CD4-positive, alpha-beta T cell treated with Interleukin-17A for 4 hours (primary cell): Measurements from ENCODE around the gene NPL.

Source experiments
- DNase-seq: peaks from one replicate; pipeline ENCODE4 v3.0.0-alpha.2; 2020; ENCODE audit warnings: mixed read lengths

NPL gene

GRCh38 chr1:182823220-182823619, 33.6 kb downstream of the NPL start:
- no peak for DNase-seq

GRCh38 chr1:182826892-182827291, 37.3 kb downstream of the NPL start:
- no peak for DNase-seq

- no peak for DNase-seq
Measured at GRCh38 chr1:182829285-182829932, 39.8 kb downstream of the NPL start.

- no peak for DNase-seq
Measured at GRCh38 chr1:182833271-182833670, 43.7 kb downstream of the NPL start.

- no peak for DNase-seq
Measured at GRCh38 chr1:182834326-182834725, 44.8 kb downstream of the NPL start.

- no peak for DNase-seq
Measured at GRCh38 chr1:182835806-182836205, 46.2 kb downstream of the NPL start.

- DNase-seq = peak; percentile 95
Measured at GRCh38 chr1:182839209-182840066, 49.9 kb downstream of the NPL start, which contains the start of gene DHX9. Gene DHX9, plus strand, starts transcription at chr1:182839347. Its CDS starts 3,220 bp downstream, at chr1:182842567.

GRCh38 chr1:182841368-182841988, 51.9 kb downstream of the NPL start:
- no peak for DNase-seq

GRCh38 chr1:182842265-182842664, 52.7 kb downstream of the NPL start:
- no peak for DNase-seq

- DNase-seq = no peak
Measured at GRCh38 chr1:182845379-182845778, 55.8 kb downstream of the NPL start.

- DNase-seq = no peak
Measured at GRCh38 chr1:182845894-182846293, 56.3 kb downstream of the NPL start.

GRCh38 chr1:182847105-182847504, 57.5 kb downstream of the NPL start:
- DNase-seq = no peak

- no peak for DNase-seq
Measured at GRCh38 chr1:182848736-182849135, 59.2 kb downstream of the NPL start.

GRCh38 chr1:182850319-182850718, 60.7 kb downstream of the NPL start:
- no peak for DNase-seq

GRCh38 chr1:182851825-182852224, 62.3 kb downstream of the NPL start:
- no peak for DNase-seq

- DNase-seq = no peak
Measured at GRCh38 chr1:182855911-182856310, 66.3 kb downstream of the NPL start.

- no peak for DNase-seq
Measured at GRCh38 chr1:182857212-182857611, 67.6 kb downstream of the NPL start.

- no peak for DNase-seq
Measured at GRCh38 chr1:182860658-182861057, 71.1 kb downstream of the NPL start.

GRCh38 chr1:182861994-182862393, 72.4 kb downstream of the NPL start:
- no peak for DNase-seq

- no peak for DNase-seq
Measured at GRCh38 chr1:182862827-182863226, 73.3 kb downstream of the NPL start.

GRCh38 chr1:182863940-182864339, 74.4 kb downstream of the NPL start:
- DNase-seq = no peak

- no peak for DNase-seq
Measured at GRCh38 chr1:182867861-182868260, 78.3 kb downstream of the NPL start.

- DNase-seq = no peak
Measured at GRCh38 chr1:182869241-182869666, 79.7 kb downstream of the NPL start.

- DNase-seq = no peak
Measured at GRCh38 chr1:182872881-182873280, 83.3 kb downstream of the NPL start.
